Ishikawa (cell line): ENCODE results near the gene CISD3.

Experiments
- REST ChIP-seq: IDR thresholded peaks from 2 replicates; pipeline ENCODE4 v1.6.1; 2012; ENCODE audit warnings: low read depth, mild to moderate bottlenecking
- USF1 ChIP-seq: IDR thresholded peaks from 2 replicates; pipeline ENCODE4 v1.6.1; 2012

GRCh38 chr17:38709864-38710603 is 20.1 kb upstream of the CISD3 start:
- no peak for TF ChIP-seq REST
- TF ChIP-seq USF1, result no peak
